Transverse colon (tissue), 4 donors: ENCODE results near the gene CFAP46. TPM values are rescaled to one million over a fixed set of nuclear protein-coding genes. Genes with fewer than 3 reads are reported as not detected.

Experiments
- DNase-seq: peaks from one replicate; pipeline ENCODE4 v3.0.0-alpha.2; 2019
- H3K27ac ChIP-seq, 4 donors: fragments of 200-600 bp; sonication (generic); 2 replicates each; pipeline ENCODE4 v1.5.1; 2016 to 2018; ENCODE audit warnings: inconsistent platforms in 4 of 4
- H3K27me3 ChIP-seq: fragments of 200-600 bp; sonication (generic); 2 replicates; pipeline ENCODE4 v1.5.1; 2017; ENCODE audit warnings: inconsistent platforms
- H3K36me3 ChIP-seq, 4 donors: fragments of 200-600 bp; sonication (generic); 2 replicates each; pipeline ENCODE4 v1.5.1; 2017 to 2019; ENCODE audit warnings: inconsistent platforms in 4 of 4
- H3K4me1 ChIP-seq, 4 donors: fragments of 200-600 bp; sonication (generic); 2 replicates each; pipeline ENCODE4 v1.5.1; 2017 to 2020; ENCODE audit warnings: inconsistent platforms in 4 of 4
- H3K4me3 ChIP-seq, 4 donors: fragments of 200-600 bp; sonication (generic); 1 replicate in 1 of 4; 2 replicates in 3 of 4; pipeline versions ENCODE4 v1.5.1 to v1.6.1; 2017 to 2019; ENCODE audit warnings: inconsistent platforms in 4 of 4
- H3K9me3 ChIP-seq, 2 donors: fragments of 200-600 bp; sonication (generic); 2 replicates each; pipeline ENCODE4 v1.5.1; 2017 to 2019; ENCODE audit warnings: inconsistent platforms in 2 of 2
- EP300 ChIP-seq: sonication (generic); formaldehyde crosslinking; IDR thresholded peaks from one replicate; pipeline ENCODE4 v1.6.1; 2017; ENCODE audit warnings: antibody characterized with exemption, low read depth
- POLR2A ChIP-seq: fragments of 450-650 bp; IDR thresholded peaks from one replicate; pipeline ENCODE4 v1.6.1; 2016; ENCODE audit warnings: antibody characterized with exemption, mild to moderate bottlenecking, moderate library complexity
- POLR2AphosphoS5 ChIP-seq, 3 donors: sonication (generic); formaldehyde crosslinking; IDR thresholded peaks; one replicate each; pipeline ENCODE4 v1.6.1; 2016; ENCODE audit warnings: antibody characterized with exemption in 3 of 3
- WGBS, 2 donors: methylation state at CpG; one replicate each; pipeline ENCODE4 v1.1.5; 2018; ENCODE audit warnings: low coverage in 1 of 2; 5-methylcytosine and 5-hydroxymethylcytosine counted together
- in situ Hi-C, 4 donors: fragments of 200-750 bp; cut with MboI; loops; one replicate each; pipeline versions ENCODE4 v1.15.0 to v1.15.1; 2017; ENCODE audit warnings: low sequenced_read_pairs in 3 of 4, low pct_ligation_motif_present in 1 of 4, low pct_unique_long_range_greater_than_20kb in 1 of 4
- intact Hi-C: fragments of 100-400 bp; cut with DNase I; formaldehyde crosslinking; loops from one replicate; pipeline ENCODE4 v1.15.1; 2023; ENCODE audit warnings: low total_unique reads
- total RNA-seq, 4 donors: library from RNA; depleted of rRNA; stranded (reverse); fragments of >200 nt; gene quantifications; one replicate each; pipeline ENCODE4 v1.1.0, GENCODE V29; 2016
- TF ChIP-seq, protein P1 (sequence below), 5 experiments: fragments of 200-600 bp in 3 of 5; fragments of 450-650 bp in 2 of 5; sonication (generic) in 3 of 5; IDR thresholded peaks; 1 replicate in 2 of 5; 2 replicates in 3 of 5; pipeline ENCODE4 v1.5.1; 2016 to 2017; ENCODE audit warnings: antibody characterized with exemption in 5 of 5, inconsistent platforms in 3 of 5, mild to moderate bottlenecking in 2 of 5, moderate library complexity in 1 of 5

Gene CFAP46
- total RNA-seq, 4 donors from 2014 or later, result not detected

DNA sequence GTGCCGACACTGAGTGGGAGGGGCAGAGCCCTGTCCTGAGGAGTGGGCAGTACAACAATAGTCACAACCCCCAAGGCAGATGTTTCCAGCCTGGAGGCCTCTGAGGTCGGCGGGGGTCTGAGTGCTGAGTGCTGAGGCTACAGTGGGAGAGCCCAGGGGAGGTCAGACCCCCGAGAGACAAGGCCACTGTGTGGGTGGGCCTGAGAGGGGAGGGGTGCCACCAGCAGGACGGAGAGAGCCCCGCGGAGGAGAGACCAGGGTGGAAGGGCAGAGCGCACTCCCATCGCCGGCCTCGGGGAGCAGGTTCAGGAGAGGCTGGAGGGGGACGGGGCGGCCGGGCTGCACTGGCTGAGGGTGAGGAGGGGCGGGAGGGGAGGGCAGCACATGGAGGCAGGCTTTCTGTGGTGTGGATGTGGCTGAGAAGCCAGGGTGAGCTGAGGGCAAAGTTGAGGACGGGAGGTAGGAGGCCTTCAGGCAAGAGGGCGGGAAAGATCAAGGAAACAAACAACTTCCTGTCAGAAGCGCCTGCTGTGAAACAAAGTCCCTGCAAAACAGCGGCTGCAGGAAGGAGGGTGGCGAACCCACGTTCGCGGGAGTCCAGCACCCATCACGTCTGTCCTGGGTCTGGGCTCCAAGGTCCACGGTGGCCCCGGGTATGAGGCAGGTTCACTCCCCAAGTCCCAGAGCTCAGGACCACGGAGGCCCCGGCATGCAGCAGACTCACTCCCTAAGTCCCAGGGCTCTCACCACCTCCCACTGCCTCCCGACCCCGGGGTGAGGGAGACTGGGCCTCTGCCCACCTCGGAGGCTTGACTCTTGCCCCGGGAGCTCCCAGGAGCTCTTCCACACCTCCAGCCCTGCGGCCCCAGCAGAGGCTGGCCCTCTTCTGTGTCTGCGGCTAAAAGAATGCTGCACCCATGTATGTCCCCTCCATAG is 79.6 kb downstream of the CFAP46 start:
- Histone ChIP-seq H3K9me3 (no peaks in the 10 kb centered on the region), H3K27me3 (peaks cover 12% of the 10 kb centered on the region), H3K27ac (no peak overlapping the region), H3K36me3 (no peaks in the 10 kb centered on the region), H3K4me1 (peaks cover 0 to 3% (median 0%) of the 10 kb centered on the region in 4 donors), H3K4me3 (no peak overlapping the region)
- intact Hi-C loops (no loop called here), in situ Hi-C loops (no loop called here)
- peak; percentile 4 for DNase-seq
- WGBS, 2 donors, result 27 to 41% methylated on average over 10 to 33 of the region's 34 CpGs
- TF ChIP-seq POLR2A, result no peak
- no peak for TF ChIP-seq POLR2AphosphoS5 (IDR thresholded peaks at IDR 0.05)
- TF ChIP-seq, protein P1, sequence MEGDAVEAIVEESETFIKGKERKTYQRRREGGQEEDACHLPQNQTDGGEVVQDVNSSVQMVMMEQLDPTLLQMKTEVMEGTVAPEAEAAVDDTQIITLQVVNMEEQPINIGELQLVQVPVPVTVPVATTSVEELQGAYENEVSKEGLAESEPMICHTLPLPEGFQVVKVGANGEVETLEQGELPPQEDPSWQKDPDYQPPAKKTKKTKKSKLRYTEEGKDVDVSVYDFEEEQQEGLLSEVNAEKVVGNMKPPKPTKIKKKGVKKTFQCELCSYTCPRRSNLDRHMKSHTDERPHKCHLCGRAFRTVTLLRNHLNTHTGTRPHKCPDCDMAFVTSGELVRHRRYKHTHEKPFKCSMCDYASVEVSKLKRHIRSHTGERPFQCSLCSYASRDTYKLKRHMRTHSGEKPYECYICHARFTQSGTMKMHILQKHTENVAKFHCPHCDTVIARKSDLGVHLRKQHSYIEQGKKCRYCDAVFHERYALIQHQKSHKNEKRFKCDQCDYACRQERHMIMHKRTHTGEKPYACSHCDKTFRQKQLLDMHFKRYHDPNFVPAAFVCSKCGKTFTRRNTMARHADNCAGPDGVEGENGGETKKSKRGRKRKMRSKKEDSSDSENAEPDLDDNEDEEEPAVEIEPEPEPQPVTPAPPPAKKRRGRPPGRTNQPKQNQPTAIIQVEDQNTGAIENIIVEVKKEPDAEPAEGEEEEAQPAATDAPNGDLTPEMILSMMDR (IDR thresholded peaks at IDR 0.05), result no peak

DNA sequence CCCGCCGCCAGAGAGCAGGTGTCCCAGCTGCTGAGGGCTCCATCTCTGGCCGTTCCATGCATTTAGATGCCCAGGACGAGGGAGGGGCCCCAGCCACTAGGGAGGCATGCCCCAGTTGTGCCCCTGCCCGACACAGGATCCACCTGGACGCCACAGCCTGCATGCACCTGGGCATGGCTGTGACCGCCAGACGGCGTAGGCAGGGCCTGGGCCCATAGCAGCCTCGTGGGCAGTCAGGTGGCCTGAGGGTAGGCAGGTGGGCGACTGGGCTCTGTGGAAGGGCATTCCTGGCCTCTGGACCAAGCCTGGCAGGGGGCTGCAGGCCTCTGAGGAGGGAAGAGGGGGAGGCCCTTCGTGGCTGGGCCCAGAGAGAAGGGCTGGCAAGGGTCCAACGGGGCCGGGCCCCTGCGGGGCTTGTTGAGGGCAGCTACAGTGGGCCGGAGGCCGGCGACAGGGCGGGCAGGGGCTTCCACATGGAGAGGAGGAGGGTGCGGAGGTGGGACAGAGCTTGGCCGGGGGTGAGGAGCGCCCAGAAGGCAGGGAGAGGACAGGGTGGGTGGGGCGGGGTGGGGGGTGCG is 80.4 kb downstream of the CFAP46 start:
- no peak overlapping the region for H3K4me3 ChIP-seq
- WGBS, 2 donors, result 82% methylated on average over 22 of the region's 24 CpGs; no CpG with 5 or more reads in 1 of the 2 donors
- H3K36me3 ChIP-seq, result no peaks in the 10 kb centered on the region
- no peak overlapping the region for H3K27ac ChIP-seq
- intact Hi-C loops (no loop called here), in situ Hi-C loops (no loop called here)
- peak; percentile 7 for DNase-seq
- H3K9me3 ChIP-seq, result no peaks in the 10 kb centered on the region
- peaks cover 0 to 3% (median 0%) of the 10 kb centered on the region in 4 donors for H3K4me1 ChIP-seq
- H3K27me3 ChIP-seq, result peaks cover 12% of the 10 kb centered on the region
- no peak for TF ChIP-seq POLR2A
- TF ChIP-seq EP300, result no peak
- TF ChIP-seq POLR2AphosphoS5 (IDR thresholded peaks at IDR 0.05), result no peak
- TF ChIP-seq, protein P1 (IDR thresholded peaks at IDR 0.05), result no peak

DNA sequence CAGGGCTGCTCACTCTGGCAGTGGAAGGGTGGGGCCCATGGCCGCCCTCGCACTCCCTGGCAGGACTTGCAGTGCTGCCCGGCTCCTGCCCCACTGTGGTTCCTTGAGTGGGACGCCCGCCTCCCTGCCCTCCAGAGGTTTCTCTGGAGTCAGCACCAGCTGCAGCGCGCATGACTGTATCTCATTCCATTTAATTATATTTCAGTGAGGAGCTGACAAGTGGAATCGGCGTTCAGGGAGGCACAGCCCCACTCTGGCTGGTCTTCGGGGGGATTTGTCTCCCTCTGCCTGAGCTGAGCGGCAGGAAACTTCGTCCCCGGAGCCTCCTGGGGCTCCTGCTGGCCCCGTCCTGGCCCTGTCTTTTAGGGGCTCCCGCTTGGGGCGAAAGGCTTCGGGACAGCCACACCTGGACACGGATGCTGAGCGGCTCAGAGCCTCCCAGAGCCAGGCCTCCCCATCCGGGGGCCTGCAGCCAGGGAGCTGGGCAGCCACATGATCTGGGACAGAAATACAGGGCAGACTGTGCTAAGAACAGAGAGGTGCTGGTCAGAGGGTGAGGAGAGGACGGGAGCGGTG is 81.2 kb downstream of the CFAP46 start:
- TF ChIP-seq POLR2AphosphoS5 (IDR thresholded peaks at IDR 0.05), result no peak
- in situ Hi-C loops (no loop called here), intact Hi-C loops (no loop called here)
- 88 to 100% methylated on average over 2 to 22 of the region's 22 CpGs for WGBS, 2 donors
- Histone ChIP-seq H3K9me3 (no peaks in the 10 kb centered on the region), H3K36me3 (no peaks in the 10 kb centered on the region), H3K4me1 (peaks cover 0 to 3% (median 0%) of the 10 kb centered on the region in 4 donors), H3K27me3 (peaks cover 15% of the 10 kb centered on the region), H3K27ac (no peak overlapping the region), H3K4me3 (no peak overlapping the region)
- DNase-seq, result no peak

DNA sequence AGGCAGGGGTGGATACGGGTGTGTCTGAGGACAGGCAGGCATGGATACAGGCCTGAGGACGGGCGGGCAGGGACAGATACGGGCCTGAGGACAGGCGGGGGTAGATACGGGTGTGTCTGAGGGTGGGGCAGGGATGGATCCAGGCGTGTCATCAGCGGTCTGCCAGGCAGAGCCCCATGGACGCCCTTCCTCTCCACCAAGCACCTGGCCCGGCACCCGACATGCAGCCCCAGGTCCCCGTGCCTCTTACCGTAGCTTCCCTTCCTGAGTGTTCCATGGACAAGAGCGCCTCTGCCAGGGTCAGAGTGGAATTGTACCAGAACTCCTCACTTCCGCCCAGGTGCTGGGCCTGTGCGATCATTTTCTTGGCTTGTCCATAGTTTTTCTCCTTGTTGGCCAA is 81.8 kb downstream of the CFAP46 start:
- intact Hi-C loops, result no loop called here
- TF ChIP-seq EP300 (no peak), POLR2A (no peak), POLR2AphosphoS5 (IDR thresholded peaks at IDR 0.05) (no peak)
- TF ChIP-seq, protein P1 (IDR thresholded peaks at IDR 0.05), result no peak
- Histone ChIP-seq H3K27me3 (peaks cover 20% of the 10 kb centered on the region), H3K27ac (no peak overlapping the region), H3K36me3 (no peaks in the 10 kb centered on the region), H3K9me3 (no peaks in the 10 kb centered on the region), H3K4me3 (no peak overlapping the region), H3K4me1 (peaks cover 0 to 3% (median 0%) of the 10 kb centered on the region in 4 donors)
- WGBS, 2 donors, result 83% methylated on average over 16 of the region's 16 CpGs; no CpG with 5 or more reads in 1 of the 2 donors
- no peak for DNase-seq
- in situ Hi-C loops, result no loop called here
